GM21723 (cell line): ENCODE results near the gene SLC25A48.

Source experiments
- ATAC-seq: cut with Tn5 transposase; IDR thresholded peaks from one replicate; pipeline ENCODE4 v1.9.1; 2021; ENCODE audit warnings: mild to moderate bottlenecking, moderate library complexity; ENCODE audit not compliant: unreplicated experiment

Gene SLC25A48

GRCh38 chr5:135834639-135835529 lies at the start of gene SLC25A48:
Gene SLC25A48 (plus strand): TSS chr5:135834663. CDS start chr5:135834848, 185 bp downstream.
- ATAC-seq, result peak; percentile 22

GRCh38 chr5:135800656-135801055 lies 33.8 kb upstream of the SLC25A48 start:
- ATAC-seq, result no peak

GRCh38 chr5:135810188-135810943 lies 24.1 kb upstream of the SLC25A48 start:
- no peak for ATAC-seq

- ATAC-seq, result no peak
Measured at GRCh38 chr5:135811007-135811406, 23.5 kb upstream of the SLC25A48 start.

- ATAC-seq, result no peak
Measured at GRCh38 chr5:135813758-135814157, 20.7 kb upstream of the SLC25A48 start.

- ATAC-seq, result no peak
Measured at GRCh38 chr5:135814316-135814715, 20.1 kb upstream of the SLC25A48 start.

GRCh38 chr5:135814812-135815211 lies 19.7 kb upstream of the SLC25A48 start:
- ATAC-seq, result no peak

GRCh38 chr5:135821061-135821801 lies 13.2 kb upstream of the SLC25A48 start:
- no peak for ATAC-seq

GRCh38 chr5:135821802-135822201 lies 12.7 kb upstream of the SLC25A48 start:
- ATAC-seq, result no peak

GRCh38 chr5:135822286-135822685 lies 12.2 kb upstream of the SLC25A48 start:
- no peak for ATAC-seq

- no peak for ATAC-seq
Measured at GRCh38 chr5:135822959-135823358, 11.5 kb upstream of the SLC25A48 start.

GRCh38 chr5:135823881-135824280 lies 10.6 kb upstream of the SLC25A48 start:
- ATAC-seq, result no peak

- ATAC-seq, result no peak
Measured at GRCh38 chr5:135824541-135825041, 9.9 kb upstream of the SLC25A48 start.

- no peak for ATAC-seq
Measured at GRCh38 chr5:135825373-135826220, 8.9 kb upstream of the SLC25A48 start.

- ATAC-seq, result no peak
Measured at GRCh38 chr5:135826221-135826525, 8.3 kb upstream of the SLC25A48 start.

GRCh38 chr5:135826994-135827671 lies 7.3 kb upstream of the SLC25A48 start:
- no peak for ATAC-seq

GRCh38 chr5:135827965-135828781 lies 6.3 kb upstream of the SLC25A48 start:
- no peak for ATAC-seq

- no peak for ATAC-seq
Measured at GRCh38 chr5:135828782-135829127, 5.7 kb upstream of the SLC25A48 start.

GRCh38 chr5:135829179-135829578 lies 5.3 kb upstream of the SLC25A48 start:
- no peak for ATAC-seq
